H1 (cell line): ENCODE results near the gene C2orf92.

ENCODE experiments used
- CHD1 ChIP-seq: IDR thresholded peaks from 2 replicates; pipeline ENCODE4 v1.6.1; 2012; ENCODE audit warnings: low read depth, low read length, improper control_type of control experiment
- CHD2 ChIP-seq: IDR thresholded peaks from 2 replicates; pipeline ENCODE4 v1.6.1; 2012; ENCODE audit warnings: low read length, improper control_type of control experiment
- CHD7 ChIP-seq: fragments of 300-600 bp; sonication (generic); IDR thresholded peaks from 2 replicates; pipeline ENCODE4 v1.7.1; 2012; ENCODE audit warnings: low read length, moderate library complexity, mild to moderate bottlenecking, inconsistent platforms; ENCODE audit not compliant: insufficient replicate concordance
- CTCF ChIP-seq, 3 experiments: IDR thresholded peaks; 1 replicate in 2 of 3; 2 replicates in 1 of 3; pipeline versions ENCODE4 v1.5.1 to v1.6.1; 2011; ENCODE audit warnings: low read length in 3 of 3, mild to moderate bottlenecking in 3 of 3, inconsistent platforms in 2 of 3, low read depth in 1 of 3, moderate library complexity in 1 of 3; ENCODE audit not compliant: insufficient read depth in 1 of 3; ENCODE audit errors: control extremely low read depth in 1 of 3
- EZH2 ChIP-seq: fragments of 200-600 bp; sonication (generic); IDR thresholded peaks from 2 replicates; pipeline ENCODE4 v1.7.1; 2012; ENCODE audit warnings: low read depth, mild to moderate bottlenecking, moderate library complexity, low read length, inconsistent platforms; ENCODE audit not compliant: severe bottlenecking
- POLR2A ChIP-seq, 2 experiments: IDR thresholded peaks; 1 replicate in 1 of 2; 2 replicates in 1 of 2; pipeline ENCODE4 v1.6.1; 2011; ENCODE audit warnings: low read depth in 2 of 2, low read length in 2 of 2, mild to moderate bottlenecking in 2 of 2; ENCODE audit errors: control extremely low read depth in 1 of 2
- POLR2AphosphoS5 ChIP-seq: IDR thresholded peaks from 2 replicates; pipeline ENCODE4 v1.6.1; 2011; ENCODE audit warnings: low read depth, low read length
- RAD21 ChIP-seq, 2 experiments: IDR thresholded peaks in 1 of 2; conservative IDR thresholded peaks in 1 of 2; 2 replicates each; pipeline ENCODE4 v1.6.1; 2011; ENCODE audit warnings: low read depth in 2 of 2, low read length in 2 of 2, improper control_type of control experiment in 1 of 2, inconsistent platforms in 1 of 2, mild to moderate bottlenecking in 1 of 2, moderate library complexity in 1 of 2
- SRF ChIP-seq: IDR thresholded peaks from 2 replicates; pipeline ENCODE4 v1.6.1; 2011; ENCODE audit warnings: mild to moderate bottlenecking, low read depth, low read length, moderate library complexity
- SUZ12 ChIP-seq: fragments of 200-600 bp; sonication (generic); IDR thresholded peaks from 2 replicates; pipeline ENCODE4 v1.6.1; 2012; ENCODE audit warnings: mild to moderate bottlenecking, inconsistent platforms, low read length, moderate library complexity, mixed read lengths
- TCF12 ChIP-seq: IDR thresholded peaks from 2 replicates; pipeline ENCODE4 v1.6.1; 2011; ENCODE audit warnings: low read depth, mild to moderate bottlenecking, low read length
- YY1 ChIP-seq: IDR thresholded peaks from 2 replicates; pipeline ENCODE4 v1.6.1; 2011; ENCODE audit warnings: low read depth, mild to moderate bottlenecking, low read length
- TF ChIP-seq, protein P1 (sequence below): IDR thresholded peaks from 2 replicates; pipeline ENCODE4 v1.6.1; 2012; ENCODE audit warnings: inconsistent platforms

- no peak for TF ChIP-seq CHD1
- no peak for TF ChIP-seq CTCF (IDR thresholded peaks at IDR 0.05; ENCODE audit: control extremely low read depth in 1 of 3, insufficient read depth in 1 of 3, low read depth in 1 of 3, low read length in 3 of 3)
- no peak for TF ChIP-seq POLR2AphosphoS5
- TF ChIP-seq EZH2, result no peak
- no peak for TF ChIP-seq POLR2A (IDR thresholded peaks at IDR 0.05; ENCODE audit: control extremely low read depth in 1 of 2, low read depth in 2 of 2, low read length in 2 of 2)
- no peak for TF ChIP-seq SUZ12
- TF ChIP-seq RAD21 (IDR thresholded peaks at IDR 0.05 in 1 of 2, conservative IDR thresholded peaks at IDR 0.05 in 1 of 2; ENCODE audit: low read depth in 2 of 2, low read length in 2 of 2), result no peak
- TF ChIP-seq TCF12, result no peak
- TF ChIP-seq, protein P1, sequence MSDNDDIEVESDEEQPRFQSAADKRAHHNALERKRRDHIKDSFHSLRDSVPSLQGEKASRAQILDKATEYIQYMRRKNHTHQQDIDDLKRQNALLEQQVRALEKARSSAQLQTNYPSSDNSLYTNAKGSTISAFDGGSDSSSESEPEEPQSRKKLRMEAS, result no peak
- no peak for TF ChIP-seq CHD2
- TF ChIP-seq SRF, result no peak
- TF ChIP-seq YY1, result no peak
- TF ChIP-seq CHD7, result no peak
Observed at GRCh38 chr2:97747716-97748115, 78.2 kb downstream of the C2orf92 start.
